ENCODE measurements around the gene SPOCD1. TPM values are rescaled to one million over a fixed set of nuclear protein-coding genes. Genes with fewer than 3 reads are reported as not detected.

The SPOCD1 gene
- total RNA-seq, 1 donor from 2014 or later = 28.0 TPM

DNA sequence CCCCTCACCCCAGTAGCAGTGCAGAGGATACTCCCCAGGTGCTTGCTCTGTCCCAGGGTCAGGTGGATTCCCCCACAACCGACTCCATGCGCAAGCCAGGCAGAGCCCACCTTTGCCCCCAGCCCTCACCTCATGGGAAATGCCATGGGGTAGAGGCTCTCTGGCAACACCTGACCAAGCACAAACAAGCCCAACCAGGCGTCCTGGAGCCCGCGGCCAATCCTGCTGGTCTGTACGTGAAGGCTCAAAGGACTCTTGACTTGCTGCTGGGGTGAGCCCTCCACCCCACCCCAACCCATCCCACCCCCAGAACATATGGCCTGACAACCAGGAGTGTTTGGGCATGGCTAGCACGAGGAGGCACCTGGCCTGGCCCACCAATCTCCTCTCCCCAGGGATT, 53.5 kb downstream of the SPOCD1 start:
- peaks cover 19% of the 10 kb centered on the region for H4K20me1 ChIP-seq (ENCODE audit: insufficient read depth, low read length)
- DNase-seq (ENCODE audit: low read depth) = no peak
- peak overlapping the region; percentile 55 for H3K9ac ChIP-seq (ENCODE audit: low read length)
- Mint-ChIP-seq H3K9me3 (ENCODE audit: unreplicated experiment) (no peaks in the 10 kb centered on the region), H3K36me3 (ENCODE audit: low read depth, unreplicated experiment) (no peaks in the 10 kb centered on the region), H3K27me3 (ENCODE audit: low read depth, unreplicated experiment) (peaks cover 10% of the 10 kb centered on the region), H3K4me3 (ENCODE audit: unreplicated experiment) (peak overlapping the region; percentile 68), H3K27ac (ENCODE audit: unreplicated experiment) (no peak overlapping the region), H3K4me1 (ENCODE audit: low read depth, unreplicated experiment) (peaks cover 24% of the 10 kb centered on the region)
- FAIRE-seq = no peak
- TF ChIP-seq EZH2 (IDR thresholded peaks at IDR 0.05; ENCODE audit: insufficient read depth, low read length) = no peak
- TF ChIP-seq CTCF (IDR thresholded peaks at IDR 0.05; ENCODE audit: insufficient read depth, low read depth, low read length) = no peak
- H3K9me3 ChIP-seq (ENCODE audit: insufficient read depth, low read depth, low read length) = no peaks in the 10 kb centered on the region
- no peak overlapping the region for H3K27ac ChIP-seq (ENCODE audit: low read depth, low read length)
- H3K79me2 ChIP-seq (ENCODE audit: insufficient read depth, low read length) = peaks cover 8% of the 10 kb centered on the region
- peak overlapping the region; percentile 61 for H3K4me3 ChIP-seq (ENCODE audit: insufficient read depth, low read depth, low read length)
- peak overlapping the region; percentile 93 for H3K4me2 ChIP-seq (ENCODE audit: low read length)
- H3K4me1 ChIP-seq (ENCODE audit: insufficient read depth, low read length) = peaks cover 45% of the 10 kb centered on the region
- H3K36me3 ChIP-seq (ENCODE audit: insufficient read depth, low read length) = no peaks in the 10 kb centered on the region
- no peak overlapping the region for H2AFZ ChIP-seq (ENCODE audit: low read depth, low read length)
- no peaks in the 10 kb centered on the region for H3K27me3 ChIP-seq (ENCODE audit: insufficient read depth, low read length)

GRCh38 chr1:31761883-31762282, 53.9 kb downstream of the SPOCD1 start:
- peak; percentile 20 for FAIRE-seq
- Histone ChIP-seq H3K4me1 (ENCODE audit: insufficient read depth, low read length) (peaks cover 45% of the 10 kb centered on the region), H3K4me3 (ENCODE audit: insufficient read depth, low read depth, low read length) (peak overlapping the region; percentile 12), H3K27me3 (ENCODE audit: insufficient read depth, low read length) (no peaks in the 10 kb centered on the region), H4K20me1 (ENCODE audit: insufficient read depth, low read length) (peaks cover 19% of the 10 kb centered on the region), H2AFZ (ENCODE audit: low read depth, low read length) (no peak overlapping the region), H3K4me2 (ENCODE audit: low read length) (peak overlapping the region; percentile 93), H3K9ac (ENCODE audit: low read length) (peak overlapping the region; percentile 79), H3K27ac (ENCODE audit: low read depth, low read length) (peak overlapping the region; percentile 51), H3K36me3 (ENCODE audit: insufficient read depth, low read length) (no peaks in the 10 kb centered on the region), H3K79me2 (ENCODE audit: insufficient read depth, low read length) (peaks cover 8% of the 10 kb centered on the region), H3K9me3 (ENCODE audit: insufficient read depth, low read depth, low read length) (no peaks in the 10 kb centered on the region)
- peak; percentile 82 for DNase-seq (ENCODE audit: low read depth)
- H3K36me3 Mint-ChIP-seq (ENCODE audit: low read depth, unreplicated experiment) = no peaks in the 10 kb centered on the region
- no peaks in the 10 kb centered on the region for H3K9me3 Mint-ChIP-seq (ENCODE audit: unreplicated experiment)
- peak overlapping the region; percentile 81 for H3K27ac Mint-ChIP-seq (ENCODE audit: unreplicated experiment)
- peaks cover 24% of the 10 kb centered on the region for H3K4me1 Mint-ChIP-seq (ENCODE audit: low read depth, unreplicated experiment)
- H3K4me3 Mint-ChIP-seq (ENCODE audit: unreplicated experiment) = peak overlapping the region; percentile 68
- H3K27me3 Mint-ChIP-seq (ENCODE audit: low read depth, unreplicated experiment) = peaks cover 10% of the 10 kb centered on the region
- TF ChIP-seq CTCF (IDR thresholded peaks at IDR 0.05; ENCODE audit: insufficient read depth, low read depth, low read length) (no peak), EZH2 (IDR thresholded peaks at IDR 0.05; ENCODE audit: insufficient read depth, low read length) (no peak)
